ACHN (cell line): Measurements from ENCODE around the gene C11orf54.

ENCODE experiments used
- DNase-seq: peaks from one replicate; pipeline ENCODE4 v3.0.0-alpha.2; 2015
- in situ Hi-C: cut with HindIII; loops from 2 replicates; pipeline ENCODE4 v1.10.0; 2017; ENCODE audit warnings: low sequenced_read_pairs, low pct_ligation_motif_present, low pct_unique_long_range_greater_than_20kb

The C11orf54 gene

GRCh38 chr11:93741094-93741881 lies at the start of gene C11orf54, which contains the start of gene TAF1D:
Gene C11orf54 (plus strand): TSS chr11:93741672. CDS start chr11:93747394, 5,722 bp downstream.
Gene TAF1D (minus strand): TSS chr11:93741495. CDS start chr11:93739304, 2,191 bp downstream.
- in situ Hi-C loops = no loop called here
- DNase-seq = peak; percentile 97

GRCh38 chr11:93694109-93694508 lies 47.4 kb upstream of the C11orf54 start:
- in situ Hi-C loops = no loop called here
- peak; percentile 2 for DNase-seq

- in situ Hi-C loops = no loop called here
Measured at GRCh38 chr11:93694557-93694956, 46.9 kb upstream of the C11orf54 start.

GRCh38 chr11:93697611-93698010 lies 43.9 kb upstream of the C11orf54 start:
- no peak for DNase-seq
- in situ Hi-C loops = no loop called here

More at GRCh38 chr11:93694557-93694956, 46.9 kb upstream of the C11orf54 start:
- no peak for DNase-seq

GRCh38 chr11:93700830-93701229 lies 40.6 kb upstream of the C11orf54 start:
- DNase-seq = no peak
- in situ Hi-C loops = no loop called here

GRCh38 chr11:93704237-93704636 lies 37.2 kb upstream of the C11orf54 start:
- in situ Hi-C loops = no loop called here
- DNase-seq = no peak

GRCh38 chr11:93710239-93710638 lies 31.2 kb upstream of the C11orf54 start:
- in situ Hi-C loops = no loop called here

GRCh38 chr11:93712678-93713077 lies 28.8 kb upstream of the C11orf54 start:
- no peak for DNase-seq
- in situ Hi-C loops = no loop called here

More at GRCh38 chr11:93710239-93710638, 31.2 kb upstream of the C11orf54 start:
- DNase-seq = no peak

- in situ Hi-C loops = no loop called here
- DNase-seq = no peak
Measured at GRCh38 chr11:93715797-93716396, 25.6 kb upstream of the C11orf54 start.

- in situ Hi-C loops = no loop called here
- DNase-seq = no peak
Measured at GRCh38 chr11:93717501-93717900, 24.0 kb upstream of the C11orf54 start.

- in situ Hi-C loops = no loop called here
- no peak for DNase-seq
Measured at GRCh38 chr11:93718057-93718563, 23.4 kb upstream of the C11orf54 start.

- in situ Hi-C loops = no loop called here
- DNase-seq = no peak
Measured at GRCh38 chr11:93719310-93719709, 22.2 kb upstream of the C11orf54 start.

- no peak for DNase-seq
- in situ Hi-C loops = no loop called here
Measured at GRCh38 chr11:93720522-93720921, 20.9 kb upstream of the C11orf54 start.

- in situ Hi-C loops = no loop called here
- DNase-seq = no peak
Measured at GRCh38 chr11:93724089-93724488, 17.4 kb upstream of the C11orf54 start.

- in situ Hi-C loops = no loop called here
- no peak for DNase-seq
Measured at GRCh38 chr11:93727985-93728791, 13.3 kb upstream of the C11orf54 start.

- in situ Hi-C loops = no loop called here
- DNase-seq = no peak
Measured at GRCh38 chr11:93728792-93729128, 12.7 kb upstream of the C11orf54 start.

- in situ Hi-C loops = no loop called here
- DNase-seq = no peak
Measured at GRCh38 chr11:93729129-93729616, 12.3 kb upstream of the C11orf54 start.

GRCh38 chr11:93730108-93731107 lies 11.1 kb upstream of the C11orf54 start:
- in situ Hi-C loops = no loop called here
- no peak for DNase-seq
